GM12878 (cell line): ENCODE data around the gene FAM20A. TPM values are rescaled to one million over a fixed set of nuclear protein-coding genes. Genes with fewer than 3 reads are reported as not detected.

Experiments used
- ATAC-seq: fragments of 200-7000 bp; cut with Tn5 transposase; 3 replicates; pipeline ENCODE4 v1.9.1; 2020; ENCODE audit warnings: mild to moderate bottlenecking, moderate library complexity
- BruUV-seq: library from RNA; stranded (reverse); fragments of 400-500 nt; replicated peaks from 2 replicates; lab custom pipeline; 2021; lab: Mats Ljungman, UMichigan
- CTCF ChIA-PET: fragments of 300-600 bp; sonication (Branson Sonifier 250); formaldehyde crosslinking; extraction: SDS; loops from one replicate; lab custom pipeline; 2021; ENCODE audit warnings: inconsistent platforms; lab: Yijun Ruan, JAX
- POLR2A ChIA-PET: fragments of 350-600 bp; formaldehyde crosslinking; extraction: SDS; loops from one replicate; lab custom pipeline; 2021; ENCODE audit warnings: inconsistent platforms; lab: Charles Lee
- RAD21 ChIA-PET: fragments of 300-600 bp; sonication (Branson Sonifier 250); formaldehyde crosslinking; loops from one replicate; lab custom pipeline; 2023; ENCODE audit warnings: antibody characterized with exemption; ENCODE audit not compliant: unreplicated experiment; lab: Charles Lee
- SMC1A ChIA-PET: fragments of 300-600 bp; sonication (Branson Sonifier 250); formaldehyde crosslinking; loops from one replicate; lab custom pipeline; 2023; ENCODE audit not compliant: unreplicated experiment, uncharacterized antibody; lab: Charles Lee
- DNase-seq: peaks from one replicate; pipeline ENCODE4 v3.0.0-alpha.2; 2011; ENCODE audit warnings: low read depth, low spot score
- FAIRE-seq: peaks from 3 replicates; lab custom pipeline; 2011; peaks lifted over from hg19 to GRCh38; lab: Jason Lieb, UNC
- H2AFZ ChIP-seq: 2 replicates; pipeline ENCODE4 v1.6.0; 2011; ENCODE audit warnings: low read depth, low read length, control low read depth; ENCODE audit not compliant: control insufficient read depth
- H3K27ac ChIP-seq: 2 replicates; pipeline ENCODE4 v1.5.1; 2011; ENCODE audit warnings: control low read depth; ENCODE audit not compliant: control insufficient read depth, insufficient read depth
- H3K27me3 ChIP-seq, 2 experiments: replicated peaks in 1 of 2; 2 replicates each; pipeline versions ENCODE4 v1.6.0 to v1.6.1; 2011; ENCODE audit warnings: low read length in 1 of 2; ENCODE audit not compliant: control insufficient read depth in 2 of 2, insufficient read depth in 2 of 2
- H3K36me3 ChIP-seq, 2 experiments: 2 replicates each; pipeline ENCODE4 v1.5.1; 2011; ENCODE audit warnings: low read length in 1 of 2; ENCODE audit not compliant: control insufficient read depth in 2 of 2, insufficient read depth in 2 of 2
- H3K4me1 ChIP-seq: 2 replicates; pipeline ENCODE4 v1.6.1; 2011; ENCODE audit warnings: mild to moderate bottlenecking, low read length, moderate library complexity, mixed read lengths; ENCODE audit not compliant: control insufficient read depth, insufficient read depth
- H3K4me2 ChIP-seq: 2 replicates; pipeline ENCODE4 v1.6.0; 2011; ENCODE audit warnings: control low read depth; ENCODE audit not compliant: control insufficient read depth, insufficient read depth
- H3K4me3 ChIP-seq: fragments of 200-600 bp; sonication (generic); 2 replicates; pipeline ENCODE4 v1.5.1; 2016
- H3K79me2 ChIP-seq: 2 replicates; pipeline ENCODE4 v1.6.0; 2011; ENCODE audit warnings: low read length; ENCODE audit not compliant: control insufficient read depth, insufficient read depth
- H3K9ac ChIP-seq: 2 replicates; pipeline ENCODE4 v1.8.0; 2011; ENCODE audit warnings: low read length, control low read depth, mixed read lengths; ENCODE audit not compliant: control insufficient read depth, insufficient read depth
- H3K9me3 ChIP-seq: replicated peaks from 3 replicates; pipeline ENCODE4 v1.5.1; 2011; ENCODE audit warnings: mild to moderate bottlenecking, low read length; ENCODE audit not compliant: control insufficient read depth, insufficient read depth
- H4K20me1 ChIP-seq: 2 replicates; pipeline ENCODE4 v1.6.0; 2011; ENCODE audit not compliant: control insufficient read depth, insufficient read depth
- CHD2 ChIP-seq: IDR thresholded peaks from 2 replicates; pipeline ENCODE4 v1.6.1; 2011; ENCODE audit warnings: low read depth, low read length, improper control_type of control experiment, borderline replicate concordance
- CREM ChIP-seq: IDR thresholded peaks from 2 replicates; pipeline ENCODE4 v1.6.1; 2014; ENCODE audit warnings: antibody characterized with exemption, low read depth
- E2F4 ChIP-seq: IDR thresholded peaks from 2 replicates; pipeline ENCODE4 v1.6.1; 2012; ENCODE audit warnings: low read depth, low read length, improper control_type of control experiment
- NR2F1 ChIP-seq: fragments of 450-650 bp; conservative IDR thresholded peaks from 2 replicates; pipeline ENCODE4 v1.6.1; 2017; ENCODE audit warnings: mild to moderate bottlenecking
- SMARCA5 ChIP-seq: fragments of 450-650 bp; IDR thresholded peaks from 2 replicates; pipeline ENCODE4 v1.6.1; 2017; ENCODE audit warnings: mild to moderate bottlenecking
- ZNF207 ChIP-seq: fragments of 450-650 bp; IDR thresholded peaks from 2 replicates; pipeline ENCODE4 v1.6.1; 2014; ENCODE audit warnings: antibody characterized with exemption, mild to moderate bottlenecking, borderline replicate concordance
- WGBS: methylation state at CpG from one replicate; pipeline ENCODE4 v1.1.6; 2016; ENCODE audit warnings: low lambda C conversion rate; ENCODE audit not compliant: insufficient replicate concordance, insufficient coverage; ENCODE audit errors: missing lambda C conversion rate; 5-methylcytosine and 5-hydroxymethylcytosine counted together
- in situ Hi-C: fragments of 300-500 bp; cut with MboI; formaldehyde crosslinking; loops from 9 replicates; pipeline ENCODE4 v1.14.3; 2018; ENCODE audit warnings: mixed read lengths
- intact Hi-C: fragments of 100-400 bp; cut with micrococcal nuclease; formaldehyde crosslinking; loops from one replicate; pipeline ENCODE4 v1.14.2; 2022; ENCODE audit not compliant: unreplicated experiment
- polyA plus RNA-seq, 11 experiments: library from polyadenylated mRNA; depleted of rRNA in 4 of 11; unstranded in 6 of 11; stranded (reverse) in 5 of 11; fragments of >200 nt; fragmentation: Nextera tagmentation in 4 of 11; fragmentation: Illumina TruSeq in 1 of 11; extraction: Ambion mirVana in 4 of 11; extraction: Trizol in 1 of 11; gene quantifications; 1 replicate in 1 of 11; 2 replicates in 10 of 11; pipeline versions ENCODE4 v1.2.1 to v1.2.3, GENCODE V29; 2011 to 2016; ENCODE audit warnings: inconsistent platforms in 2 of 11, missing spikeins in 2 of 11, low read depth in 1 of 11
- total RNA-seq, 4 experiments: library from RNA; depleted of rRNA in 3 of 4; stranded (reverse); fragments of >200 nt in 3 of 4; fragmentation: Illumina TruSeq in 1 of 4; extraction: Trizol in 1 of 4; gene quantifications; 2 replicates each; pipeline versions ENCODE4 v1.2.1 to v1.2.3, GENCODE V29; 2013 to 2021
- TF ChIP-seq, protein P1 (sequence below): IDR thresholded peaks from 2 replicates; pipeline ENCODE4 v1.6.1; 2011; ENCODE audit warnings: low read depth, mild to moderate bottlenecking, low read length, moderate library complexity, borderline replicate concordance; ENCODE audit errors: extremely low read depth
- TF ChIP-seq, protein P2 (sequence below): fragments of 150-350 bp; IDR thresholded peaks from 2 replicates; pipeline ENCODE4 v1.6.1; 2016; ENCODE audit warnings: low read depth, low read length

The FAM20A gene
- total and polyA plus RNA-seq, 10 of the 15 experiments (the other 5 are each of a cell fraction or from before 2014, with no cell fraction given) = 0.13 TPM; not detected in 9

DNA sequence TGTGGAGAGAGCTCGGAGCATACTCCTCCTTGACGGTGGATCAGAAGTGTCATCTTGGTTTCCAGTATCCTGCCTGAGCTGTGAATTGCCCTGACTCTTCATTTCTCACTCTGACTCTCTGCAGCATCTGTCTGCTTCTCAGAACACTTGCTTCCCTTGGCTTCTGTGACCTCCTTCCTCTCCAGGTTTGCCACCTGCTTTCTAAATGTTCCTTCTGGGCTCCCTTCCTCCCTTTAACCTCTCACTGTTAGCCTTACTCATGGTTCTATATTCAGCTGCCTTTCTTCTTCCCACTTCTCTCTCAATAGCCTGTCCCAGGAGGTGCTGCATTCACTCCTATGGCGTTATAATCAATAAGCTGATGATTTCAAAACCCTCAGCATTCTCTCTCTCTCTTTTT lies 100.1 kb downstream of the FAM20A start:
- 97% methylated on average over 3 of the region's 3 CpGs for WGBS
- Histone ChIP-seq H3K4me2 (no peak overlapping the region), H2AFZ (no peak overlapping the region), H3K4me1 (peaks cover 26% of the 10 kb centered on the region), H3K79me2 (no peaks in the 10 kb centered on the region), H3K27me3 (no peaks in the 10 kb centered on the region), H3K9ac (no peak overlapping the region), H3K9me3 (no peaks in the 10 kb centered on the region), H3K36me3 (no peaks in the 10 kb centered on the region), H4K20me1 (no peaks in the 10 kb centered on the region), H3K4me3 (no peak overlapping the region), H3K27ac (no peak overlapping the region)
- intact Hi-C loops = no loop called here
- DNase-seq (no peak), FAIRE-seq (no peak), ATAC-seq (no peak)
- in situ Hi-C loops = no loop called here
- POLR2A ChIA-PET = interaction anchor here (1.0 to 1.1 kb wide), 2 partner anchors 24 to 33 kb away, joined by 3 read pairs; no protein-coding TSS in a partner anchor
- SMC1A ChIA-PET = interaction anchor here (0.9 to 8.3 kb wide), 4 partner anchors 12 to 211 kb away, joined by 3 to 97 read pairs (median 4); partner anchors contain the start of gene PRKAR1A
- TF ChIP-seq NR2F1 = no peak
- TF ChIP-seq, protein P1, sequence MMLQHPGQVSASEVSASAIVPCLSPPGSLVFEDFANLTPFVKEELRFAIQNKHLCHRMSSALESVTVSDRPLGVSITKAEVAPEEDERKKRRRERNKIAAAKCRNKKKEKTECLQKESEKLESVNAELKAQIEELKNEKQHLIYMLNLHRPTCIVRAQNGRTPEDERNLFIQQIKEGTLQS = no peak
- RAD21 ChIA-PET = interaction anchor here (2.0 kb wide), 1 partner anchor 9 kb away, joined by 6 read pairs; no protein-coding TSS in a partner anchor
- CTCF ChIA-PET = interaction anchor here (1.2 to 2.1 kb wide), 3 partner anchors 9 to 42 kb away, joined by 3 to 11 read pairs (median 6); no protein-coding TSS in a partner anchor
- BruUV-seq = no TSS peak

DNA sequence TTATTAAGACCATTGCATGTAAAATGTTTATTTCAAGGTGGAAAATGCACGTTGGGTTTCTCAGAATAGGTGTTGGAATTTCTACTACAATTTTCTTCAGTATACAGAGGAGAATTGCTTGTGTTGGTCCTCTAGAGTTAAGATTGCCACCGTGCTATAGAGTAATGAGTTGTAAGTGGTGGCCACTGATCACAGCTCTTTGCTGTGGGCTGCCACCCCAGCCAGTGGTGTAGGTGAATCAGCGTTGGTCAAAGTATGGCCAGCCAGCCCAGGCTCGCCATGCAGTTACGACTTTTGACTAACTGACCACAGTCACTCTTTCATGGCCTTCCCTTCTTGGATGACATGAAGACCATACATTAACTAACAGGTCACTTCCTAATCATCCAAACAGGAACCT lies 101.6 kb downstream of the FAM20A start:
- intact Hi-C loops = no loop called here
- FAIRE-seq (no peak), DNase-seq (no peak), ATAC-seq (no peak)
- Histone ChIP-seq H3K4me2 (no peak overlapping the region), H2AFZ (no peak overlapping the region), H3K9me3 (no peaks in the 10 kb centered on the region), H3K79me2 (no peaks in the 10 kb centered on the region), H3K27me3 (no peaks in the 10 kb centered on the region), H3K4me1 (peaks cover 26% of the 10 kb centered on the region), H3K27ac (no peak overlapping the region), H3K4me3 (no peak overlapping the region), H3K9ac (no peak overlapping the region), H3K36me3 (no peaks in the 10 kb centered on the region), H4K20me1 (no peaks in the 10 kb centered on the region)
- ChIA-PET POLR2A (interaction anchor here (0.6 to 4.4 kb wide), 5 partner anchors 11 to 59 kb away, joined by 3 to 46 read pairs (median 3); partner anchors contain the start of genes PRKAR1A and WIPI1), CTCF (interaction anchor here (1.9 to 6.2 kb wide), 3 partner anchors 12 to 41 kb away, joined by 4 to 59 read pairs (median 29); partner anchors contain the start of gene PRKAR1A), SMC1A (interaction anchor here (1.6 to 8.3 kb wide), 3 partner anchors 13 to 41 kb away, joined by 4 to 97 read pairs (median 22); partner anchors contain the start of gene PRKAR1A), RAD21 (interaction anchor here (0.9 to 3.1 kb wide), 3 partner anchors 10 to 39 kb away, joined by 3 to 43 read pairs (median 17); partner anchors contain the start of gene WIPI1)
- no TSS peak for BruUV-seq
- 92% methylated on average over 5 of the region's 5 CpGs for WGBS
- in situ Hi-C loops = no loop called here
- TF ChIP-seq CHD2 = no peak
- no peak for TF ChIP-seq ZNF207
- TF ChIP-seq, protein P2, sequence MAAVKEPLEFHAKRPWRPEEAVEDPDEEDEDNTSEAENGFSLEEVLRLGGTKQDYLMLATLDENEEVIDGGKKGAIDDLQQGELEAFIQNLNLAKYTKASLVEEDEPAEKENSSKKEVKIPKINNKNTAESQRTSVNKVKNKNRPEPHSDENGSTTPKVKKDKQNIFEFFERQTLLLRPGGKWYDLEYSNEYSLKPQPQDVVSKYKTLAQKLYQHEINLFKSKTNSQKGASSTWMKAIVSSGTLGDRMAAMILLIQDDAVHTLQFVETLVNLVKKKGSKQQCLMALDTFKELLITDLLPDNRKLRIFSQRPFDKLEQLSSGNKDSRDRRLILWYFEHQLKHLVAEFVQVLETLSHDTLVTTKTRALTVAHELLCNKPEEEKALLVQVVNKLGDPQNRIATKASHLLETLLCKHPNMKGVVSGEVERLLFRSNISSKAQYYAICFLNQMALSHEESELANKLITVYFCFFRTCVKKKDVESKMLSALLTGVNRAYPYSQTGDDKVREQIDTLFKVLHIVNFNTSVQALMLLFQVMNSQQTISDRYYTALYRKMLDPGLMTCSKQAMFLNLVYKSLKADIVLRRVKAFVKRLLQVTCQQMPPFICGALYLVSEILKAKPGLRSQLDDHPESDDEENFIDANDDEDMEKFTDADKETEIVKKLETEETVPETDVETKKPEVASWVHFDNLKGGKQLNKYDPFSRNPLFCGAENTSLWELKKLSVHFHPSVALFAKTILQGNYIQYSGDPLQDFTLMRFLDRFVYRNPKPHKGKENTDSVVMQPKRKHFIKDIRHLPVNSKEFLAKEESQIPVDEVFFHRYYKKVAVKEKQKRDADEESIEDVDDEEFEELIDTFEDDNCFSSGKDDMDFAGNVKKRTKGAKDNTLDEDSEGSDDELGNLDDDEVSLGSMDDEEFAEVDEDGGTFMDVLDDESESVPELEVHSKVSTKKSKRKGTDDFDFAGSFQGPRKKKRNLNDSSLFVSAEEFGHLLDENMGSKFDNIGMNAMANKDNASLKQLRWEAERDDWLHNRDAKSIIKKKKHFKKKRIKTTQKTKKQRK = no peak
- no peak for TF ChIP-seq CREM
- TF ChIP-seq SMARCA5 = no peak
- no peak for TF ChIP-seq E2F4
